ENCODE results near the gene ST8SIA4.

- no peak for TF ChIP-seq SUZ12 (IDR thresholded peaks at IDR 0.05; ENCODE audit: extremely low read depth, insufficient read depth, insufficient read length)
- TF ChIP-seq YY1 (IDR thresholded peaks at IDR 0.05; ENCODE audit: insufficient read depth, insufficient read length) = no peak
- TF ChIP-seq ZNF274 (IDR thresholded peaks at IDR 0.05; ENCODE audit: low read depth, low read length) = no peak
Observed at GRCh38 chr5:100913298-100913697, 10.2 kb upstream of the ST8SIA4 start.

Data from NT2/D1 (cell line).